GM21528 (cell line): ENCODE measurements around the gene NFE2L2.
"Not testable (repeated sequence)": the region's sequence is repeated elsewhere in the genome, so short reads cannot be mapped to it uniquely, and the experiment has no call there.

Source experiments
- ATAC-seq: cut with Tn5 transposase; IDR thresholded peaks from one replicate; pipeline ENCODE4 v1.9.1; 2021; ENCODE audit warnings: mild to moderate bottlenecking, moderate library complexity; ENCODE audit not compliant: unreplicated experiment, low FRiP score

The NFE2L2 gene

DNA sequence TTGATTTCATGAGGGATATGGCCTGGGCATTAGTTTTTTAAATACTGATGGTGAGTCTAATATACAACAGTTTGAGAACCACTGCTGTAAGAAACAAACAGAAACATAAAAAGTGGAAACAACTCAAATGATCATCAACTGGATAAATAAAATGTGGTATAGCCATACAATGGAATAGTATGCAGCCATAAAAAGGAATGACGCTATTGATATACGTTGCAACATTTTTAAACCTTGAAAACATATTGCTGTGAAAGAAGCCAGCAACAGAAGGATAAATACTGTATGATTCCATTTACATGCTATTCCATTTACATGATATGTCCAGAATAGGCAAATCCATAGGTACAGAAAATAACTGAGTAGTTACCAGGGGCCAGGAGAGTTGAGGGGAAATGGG, 6.5 kb downstream of the NFE2L2 start:
- no peak for ATAC-seq

DNA sequence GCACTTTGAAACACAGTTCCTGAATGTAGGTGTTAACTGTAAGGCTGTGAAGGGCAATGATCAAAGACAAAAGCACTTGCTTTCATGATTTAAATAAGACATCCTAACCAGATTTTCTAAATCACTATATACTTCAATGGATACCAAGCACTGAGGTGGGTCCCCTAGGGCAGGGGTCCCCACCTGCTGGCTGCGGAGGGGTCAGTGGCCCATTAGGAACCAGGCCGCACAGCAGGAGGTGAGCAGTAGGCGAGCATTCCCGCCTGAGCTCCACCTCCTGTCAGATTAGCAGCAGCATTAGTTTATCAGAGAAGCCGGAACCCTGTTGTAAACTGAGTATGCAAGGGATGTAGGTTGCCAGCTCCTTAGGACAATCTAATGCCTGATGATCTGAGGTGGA, 7.1 kb downstream of the NFE2L2 start:
- ATAC-seq, result no peak

DNA sequence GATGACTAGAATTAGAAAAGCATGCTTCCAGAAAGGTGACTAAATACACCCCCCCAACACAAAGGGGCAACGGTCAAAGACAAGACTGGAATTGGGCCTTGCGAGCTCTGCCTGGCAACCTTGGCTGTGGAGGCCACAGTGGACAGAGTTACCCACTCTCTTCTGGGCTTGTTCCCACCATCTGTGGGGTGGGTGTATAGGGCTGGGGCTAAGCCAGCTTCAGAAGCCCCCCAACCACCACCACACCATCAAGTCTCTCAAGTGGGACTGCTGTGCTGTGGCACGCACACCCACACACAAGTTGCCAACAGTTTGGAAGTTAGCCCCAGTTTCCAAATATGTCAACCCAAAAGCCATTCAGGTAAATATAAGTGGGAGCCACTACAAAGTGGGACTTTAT, 7.8 kb downstream of the NFE2L2 start:
- ATAC-seq, result no peak

DNA sequence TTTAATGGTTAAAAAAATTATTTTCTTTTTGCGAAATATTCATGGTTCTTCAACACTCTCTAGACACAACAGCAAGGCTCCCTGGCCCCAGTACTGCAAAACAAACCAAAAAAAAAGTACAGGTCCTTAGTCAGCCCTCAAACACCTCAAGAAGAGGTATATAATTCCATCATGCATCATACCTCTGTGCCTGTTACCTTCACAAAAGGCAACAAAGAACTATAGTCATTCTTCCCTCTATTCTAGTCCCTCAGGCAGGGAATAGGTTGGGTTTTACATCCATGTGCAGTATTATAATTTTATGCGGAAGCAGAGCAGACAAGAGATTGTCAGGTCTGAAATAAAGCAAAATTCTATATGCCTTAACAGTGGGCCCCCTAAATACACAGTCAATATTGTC, 8.5 kb downstream of the NFE2L2 start:
- ATAC-seq, result no peak

DNA sequence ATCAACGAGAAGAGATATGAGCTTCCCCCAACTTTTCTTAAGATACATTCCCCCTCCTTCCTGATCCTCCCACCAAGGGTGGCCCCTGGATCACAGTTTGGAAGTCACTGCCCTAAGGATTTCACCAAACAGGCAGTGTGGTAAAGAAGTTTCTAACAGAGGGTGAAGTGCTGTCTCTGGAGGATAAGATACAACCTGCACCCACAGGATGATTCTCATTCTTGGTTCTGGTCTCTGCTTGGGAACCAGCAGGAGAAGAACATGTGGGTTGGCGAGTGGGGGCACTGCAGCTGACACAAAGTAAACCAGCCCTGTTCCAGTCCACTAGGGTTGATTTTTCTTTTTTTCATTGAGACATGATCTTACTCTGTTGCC, 9.3 kb downstream of the NFE2L2 start:
- ATAC-seq, result no peak

DNA sequence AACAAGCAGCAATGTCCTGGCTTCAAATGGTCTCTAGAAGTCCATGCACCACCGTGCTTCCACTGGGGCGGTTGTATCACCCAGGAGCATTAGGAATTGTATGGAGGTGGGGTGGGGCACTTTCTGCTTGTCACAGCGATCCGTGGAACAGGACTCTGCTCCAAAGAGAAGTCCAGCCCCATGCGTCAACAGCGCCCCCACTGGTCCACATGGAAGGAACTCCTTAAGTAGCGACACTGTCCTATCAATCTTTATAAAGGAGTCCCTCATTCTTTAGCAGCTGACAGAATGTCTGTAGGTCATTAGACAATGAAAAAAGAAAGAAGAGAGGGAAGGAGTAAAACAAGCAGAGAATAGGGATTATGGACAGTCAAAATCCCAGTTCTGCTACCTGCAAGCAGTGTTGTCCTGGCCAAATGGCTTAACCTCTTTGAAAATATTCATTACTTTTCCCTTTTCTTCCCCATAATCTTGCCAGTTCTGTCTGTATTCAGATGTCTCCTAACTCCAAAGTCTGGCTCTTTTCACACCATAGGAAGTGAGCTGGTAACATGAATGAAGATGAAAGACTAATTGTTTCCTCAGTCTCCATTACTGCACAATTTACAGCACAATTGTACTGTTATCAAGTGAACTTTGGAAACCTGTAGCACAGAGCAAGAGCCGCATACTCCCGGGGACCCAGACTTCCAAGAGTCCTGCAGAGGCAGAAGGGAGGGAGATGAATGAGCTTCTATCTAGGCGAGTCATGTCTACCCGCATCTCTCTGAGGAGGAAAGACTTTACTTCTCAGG, 9.9 kb downstream of the NFE2L2 start:
- no peak for ATAC-seq

DNA sequence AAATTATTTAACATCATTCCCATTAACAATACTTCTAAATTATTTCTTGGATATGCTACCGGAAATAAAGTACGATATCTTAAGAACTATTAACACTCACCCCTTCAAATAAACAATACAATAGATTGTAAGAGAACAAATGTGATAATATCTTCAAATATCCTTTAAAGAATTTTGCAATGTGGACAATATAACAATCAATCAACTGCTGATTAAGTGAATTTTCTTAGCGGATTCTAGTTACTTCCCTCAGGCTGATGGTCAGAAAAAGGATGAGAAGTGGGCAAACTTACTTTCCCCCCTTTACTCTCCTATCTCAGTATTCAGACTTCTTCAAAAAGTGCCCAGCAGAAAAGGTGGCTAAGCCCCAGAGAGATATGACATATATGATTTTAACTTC, 10.8 kb downstream of the NFE2L2 start:
- no peak for ATAC-seq

DNA sequence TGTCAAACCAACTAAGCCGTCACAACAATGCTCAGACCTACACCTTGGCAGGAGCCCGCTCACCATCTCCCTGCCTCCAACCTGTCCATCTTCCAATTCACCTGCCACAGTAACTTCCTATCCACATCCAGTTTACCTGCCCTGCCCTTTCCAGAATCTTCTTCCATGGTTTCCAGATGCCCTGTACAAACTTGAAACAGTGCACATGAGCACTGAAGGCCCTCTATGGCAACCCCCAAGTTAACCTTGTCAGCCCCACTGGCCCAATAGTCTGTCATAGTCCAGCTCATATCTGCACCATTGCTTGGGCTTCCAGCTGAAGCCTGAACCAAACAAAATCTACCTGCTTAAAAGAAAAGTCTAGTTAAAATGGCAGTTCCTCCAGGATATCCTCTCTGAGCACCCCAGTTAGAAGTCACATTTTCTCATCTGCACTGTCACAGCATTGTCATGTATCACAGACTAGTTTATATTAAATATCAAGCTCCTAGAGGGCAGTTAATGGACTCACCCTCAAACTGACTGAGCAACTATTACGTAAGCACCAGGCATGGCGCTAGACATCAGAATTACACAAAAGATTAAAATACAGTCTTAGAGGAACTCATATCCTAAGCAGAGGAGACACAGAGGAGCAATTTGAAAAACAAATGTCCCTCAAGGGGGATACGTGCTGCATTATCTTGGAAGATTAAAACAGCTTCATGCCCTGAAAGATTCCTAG, 11.6 kb downstream of the NFE2L2 start:
- no peak for ATAC-seq

DNA sequence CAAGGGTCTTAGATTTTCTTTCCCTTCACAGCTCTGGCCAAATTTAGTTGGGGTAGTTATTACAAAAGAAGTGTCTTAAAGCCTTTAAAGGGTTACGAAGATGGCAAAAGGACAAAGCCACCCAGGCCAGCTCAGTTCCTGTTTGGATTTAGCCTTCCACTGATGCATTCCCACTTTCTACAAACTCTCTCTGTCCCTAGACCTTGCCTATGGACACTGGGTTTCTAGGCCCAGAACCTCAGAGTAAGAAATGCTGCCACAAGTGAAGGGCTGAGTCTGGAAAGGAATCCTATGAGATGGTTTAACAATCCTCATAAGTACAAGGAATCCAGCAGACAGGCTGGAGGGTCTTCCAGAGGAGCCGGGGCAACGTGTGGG, 13.4 kb downstream of the NFE2L2 start:
- ATAC-seq, result no peak

DNA sequence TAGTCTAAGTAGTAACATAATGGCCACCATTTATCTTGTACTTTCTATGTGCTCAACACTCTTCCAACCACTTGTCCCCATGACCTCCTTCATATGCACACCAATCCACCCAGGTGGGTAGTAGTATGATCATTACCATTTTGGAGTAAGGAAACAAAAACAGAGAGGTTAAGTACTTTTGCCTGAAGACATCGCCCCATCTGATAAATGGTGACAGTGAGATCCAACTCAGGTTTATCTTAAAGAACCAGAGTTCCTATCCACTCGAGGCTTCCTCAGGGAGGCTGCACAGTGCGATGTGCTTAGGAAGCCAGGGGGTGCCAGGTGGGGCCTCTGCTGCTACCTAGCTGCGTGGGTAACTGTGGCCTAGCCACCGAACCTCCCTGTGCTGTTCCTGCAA, 14.1 kb downstream of the NFE2L2 start:
- no peak for ATAC-seq

DNA sequence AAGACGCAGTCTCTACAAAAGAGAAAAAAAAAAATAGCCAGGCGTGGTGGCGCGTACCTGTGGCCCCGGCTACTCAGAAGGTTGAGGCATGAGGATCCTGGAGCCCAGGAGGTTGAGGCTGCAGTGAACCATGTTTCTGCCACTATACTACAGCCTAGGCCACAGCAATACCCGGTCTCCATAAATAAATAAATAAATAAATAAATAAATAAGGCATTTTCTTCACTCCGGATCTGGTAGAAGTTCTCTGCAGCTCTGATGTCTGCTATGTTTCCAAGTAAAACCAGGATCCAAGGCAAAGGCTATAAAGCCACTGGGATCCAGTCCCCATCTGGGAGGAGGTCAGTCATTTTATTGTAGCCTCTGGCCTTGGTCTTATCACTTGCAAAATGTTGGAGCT, 15.5 kb downstream of the NFE2L2 start:
- ATAC-seq, result no peak

DNA sequence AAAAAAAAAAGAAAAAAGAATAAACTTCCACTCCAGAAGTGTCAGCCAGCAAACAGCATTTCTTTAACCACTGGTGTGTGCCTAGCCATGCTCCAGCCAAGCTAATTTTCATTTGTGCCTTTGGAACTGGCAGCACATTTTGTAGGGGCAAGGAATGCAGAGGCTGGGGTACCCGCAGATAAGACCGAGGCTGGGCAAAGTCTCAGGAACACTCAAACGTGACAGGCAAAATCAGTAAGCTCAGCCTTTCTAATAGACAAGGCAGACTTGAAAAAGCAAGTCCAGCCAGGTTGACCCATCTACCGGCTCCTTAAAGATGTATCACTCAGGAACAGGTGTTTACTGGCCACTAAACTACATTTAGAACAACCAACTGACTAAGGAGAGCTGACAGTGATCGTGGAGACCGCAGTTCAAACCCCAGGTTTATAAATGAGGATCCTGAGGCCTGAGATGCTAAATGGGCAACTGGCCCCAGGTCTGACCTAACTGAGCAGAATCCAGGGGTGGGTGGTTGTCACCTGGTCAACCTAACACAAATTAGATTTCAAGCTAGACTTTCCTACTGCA, 16.7 kb downstream of the NFE2L2 start:
- ATAC-seq, result no peak

DNA sequence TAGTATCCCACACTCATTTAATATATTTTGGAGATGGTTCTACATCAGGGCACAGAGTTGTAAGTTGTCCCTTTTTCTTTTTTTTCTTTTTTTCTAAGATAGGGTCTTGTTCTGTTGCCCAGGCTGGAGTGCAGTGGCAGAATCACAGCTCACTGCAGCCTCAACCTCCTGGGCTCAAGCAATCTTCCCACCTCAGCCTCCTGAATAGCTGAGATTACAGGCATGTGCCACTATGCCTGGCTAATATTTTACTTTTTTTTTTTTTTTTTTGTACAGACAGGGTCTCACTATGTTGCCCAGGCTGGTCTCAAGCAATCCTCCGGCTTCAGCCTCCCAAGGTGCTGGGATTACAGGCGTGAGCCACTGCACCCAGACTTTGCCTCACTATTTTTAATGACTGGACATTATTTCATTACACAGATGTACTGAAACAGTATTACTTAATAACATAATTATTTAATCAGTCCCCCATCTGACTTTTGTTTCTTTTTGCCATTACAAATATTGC, 17.9 kb downstream of the NFE2L2 start:
- not testable (repeated sequence) for ATAC-seq

DNA sequence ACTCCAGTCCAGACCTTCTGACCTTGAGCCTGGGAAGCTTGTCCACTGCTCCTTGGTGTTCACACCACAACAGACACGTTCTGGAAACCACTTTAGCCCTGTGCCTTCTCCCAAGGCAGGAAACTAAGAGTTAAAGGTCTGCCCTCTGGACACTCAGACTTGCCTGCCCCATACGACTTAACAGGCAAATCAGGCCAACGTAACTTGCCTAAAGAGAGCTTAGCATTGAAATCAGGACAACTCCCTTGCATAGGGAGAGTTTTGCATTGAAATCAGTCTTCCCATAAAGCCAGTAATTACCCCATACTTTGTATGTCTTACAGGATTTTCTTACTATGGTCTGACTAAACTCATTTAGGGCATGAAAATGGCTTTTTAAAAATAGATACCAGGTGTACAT, 18.5 kb downstream of the NFE2L2 start:
- ATAC-seq, result no peak

DNA sequence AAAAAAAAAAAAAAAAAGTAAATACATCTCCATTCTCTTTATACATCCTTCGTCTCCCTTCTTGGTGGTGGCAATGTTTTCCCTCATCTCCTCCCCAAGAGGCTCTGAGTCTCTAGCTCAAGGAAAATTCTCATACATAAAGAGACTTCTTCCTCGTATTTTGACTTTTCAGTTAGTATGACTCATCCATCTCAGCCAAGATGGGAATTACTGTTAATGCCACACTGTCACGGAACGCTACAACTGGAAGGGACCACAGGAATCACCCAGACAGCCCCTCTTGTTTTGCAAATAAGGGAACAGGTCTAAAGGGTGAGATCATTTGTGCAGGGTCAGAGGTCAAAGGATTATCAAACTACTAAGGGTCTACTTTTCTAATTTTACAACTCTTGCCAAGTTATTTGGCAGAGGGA, 19.5 kb downstream of the NFE2L2 start:
- ATAC-seq, result no peak

DNA sequence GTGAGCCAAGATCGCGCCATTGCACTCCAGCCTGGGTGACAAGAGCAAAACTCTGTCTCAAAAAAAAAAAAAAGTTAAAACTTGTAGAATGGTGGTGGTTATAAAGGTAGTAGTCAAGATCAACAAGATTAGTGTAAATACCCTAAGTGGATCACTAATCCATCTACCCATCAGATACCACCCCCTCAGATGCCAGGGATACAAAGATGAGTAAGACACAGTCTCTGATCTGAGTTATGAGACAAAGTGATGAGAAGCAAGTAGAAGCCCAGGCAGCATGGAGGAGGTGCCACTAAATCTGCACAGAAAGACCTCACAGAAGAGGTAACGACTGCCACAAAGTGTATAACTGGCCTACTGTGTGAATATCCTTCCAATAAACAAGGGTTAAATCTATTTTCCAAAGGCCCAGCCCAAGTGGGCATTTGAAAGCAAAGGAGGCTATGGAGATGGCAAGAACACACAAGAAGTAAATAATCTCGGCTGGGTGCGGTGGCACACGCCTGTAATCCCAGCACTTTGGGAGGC, 20.2 kb downstream of the NFE2L2 start:
- no peak for ATAC-seq

DNA sequence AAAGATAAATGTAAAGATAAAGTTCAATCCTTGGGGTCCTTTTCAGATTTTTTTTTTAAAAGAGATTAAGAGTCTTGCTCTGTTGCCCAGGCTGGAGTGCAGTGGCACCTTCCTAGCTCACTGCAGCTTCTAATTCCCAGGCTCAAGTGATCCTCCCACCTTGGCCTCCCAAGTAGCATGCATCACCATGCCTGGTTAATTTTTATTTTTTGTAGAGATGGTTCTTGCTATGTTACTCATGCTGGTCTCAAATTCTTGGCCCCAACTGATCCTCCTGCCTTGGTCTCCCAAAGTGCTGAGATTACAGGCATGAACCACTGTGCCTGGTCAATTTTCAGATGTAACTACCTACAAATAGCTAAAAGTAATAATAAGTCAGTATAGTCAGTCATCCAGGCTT, 21.1 kb downstream of the NFE2L2 start:
- no peak for ATAC-seq

DNA sequence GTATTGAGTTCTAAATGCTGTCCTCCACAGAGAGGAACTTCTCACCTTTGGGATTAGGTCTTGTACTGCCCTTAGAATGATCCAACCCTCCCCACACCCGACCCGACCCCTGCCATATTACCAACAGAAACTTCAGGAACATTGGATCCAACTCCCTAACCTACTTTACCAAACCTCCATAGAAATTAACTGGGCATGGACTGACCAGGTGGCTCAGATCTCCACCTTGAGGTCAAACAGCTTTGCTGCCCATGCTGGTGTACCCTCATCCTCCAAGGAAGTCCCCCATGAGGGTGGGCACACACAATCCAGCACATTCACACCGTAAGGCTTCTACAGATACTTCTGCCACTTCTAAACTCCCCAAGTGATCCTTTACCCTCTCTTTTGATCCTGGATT, 21.5 kb downstream of the NFE2L2 start:
- no peak for ATAC-seq

DNA sequence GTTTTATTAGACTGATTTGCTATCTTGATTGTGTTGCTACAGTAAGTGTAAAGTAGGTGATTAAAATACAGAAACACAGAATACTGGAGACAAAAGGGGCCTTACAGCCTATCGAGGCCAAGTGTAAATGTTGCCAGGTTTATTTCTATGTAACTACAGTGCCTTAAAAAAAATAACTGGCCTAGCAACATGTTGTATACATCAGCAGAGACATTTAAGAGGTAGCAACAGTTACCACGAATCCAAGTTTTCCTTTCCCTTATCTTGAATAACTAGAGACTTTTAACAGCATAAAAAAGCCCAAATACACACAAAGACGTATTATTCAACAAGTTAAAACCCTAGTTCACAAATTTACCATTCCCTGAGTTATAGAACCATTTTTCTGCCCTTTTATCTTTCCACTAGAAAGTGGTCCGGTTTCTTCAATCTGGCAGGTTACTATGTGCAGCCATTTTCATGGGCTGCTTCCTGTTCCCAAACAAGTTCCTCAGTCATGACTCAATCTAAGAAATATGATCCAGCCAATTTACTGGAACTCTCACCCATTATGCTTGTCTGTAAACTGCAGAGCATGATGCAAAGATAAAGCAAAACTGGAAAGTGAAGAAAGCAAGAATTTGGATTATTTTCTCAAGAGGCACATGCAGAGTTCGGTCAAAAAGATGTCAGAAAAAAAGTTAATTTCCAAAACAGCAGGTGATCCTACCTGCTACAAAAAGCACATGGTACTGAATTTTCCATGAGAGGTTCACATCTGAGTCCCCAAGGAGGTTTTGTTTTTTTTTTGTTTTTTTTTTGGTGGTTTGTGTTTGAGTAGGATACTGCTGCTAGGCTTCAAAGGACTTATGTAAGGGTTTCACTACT, 22.2 kb downstream of the NFE2L2 start:
- no peak for ATAC-seq

DNA sequence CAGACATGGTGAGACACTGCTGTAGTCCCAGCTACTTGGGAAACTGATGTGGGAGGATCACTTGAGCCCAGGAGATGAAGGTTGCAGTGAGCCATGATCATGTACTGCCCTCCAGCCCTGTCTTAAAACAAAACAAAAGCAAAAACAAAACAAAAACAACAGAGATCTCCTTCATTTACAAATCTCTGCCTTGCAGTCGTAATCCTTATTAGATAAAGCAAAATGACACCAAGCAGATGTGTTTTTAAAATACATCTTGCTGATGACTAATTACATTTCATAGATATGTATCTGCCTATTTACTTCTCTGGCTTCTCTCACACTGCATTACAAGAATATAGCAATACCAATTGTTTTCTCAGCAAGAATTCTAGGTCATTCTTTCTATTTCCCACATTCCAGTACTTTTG, 22.8 kb downstream of the NFE2L2 start:
- ATAC-seq, result no peak
